ENCODE measurements around the gene MC3R.
"Not testable (repeated sequence)": the region's sequence is repeated elsewhere in the genome, so short reads cannot be mapped to it uniquely, and the experiment has no call there.

The MC3R gene

DNA sequence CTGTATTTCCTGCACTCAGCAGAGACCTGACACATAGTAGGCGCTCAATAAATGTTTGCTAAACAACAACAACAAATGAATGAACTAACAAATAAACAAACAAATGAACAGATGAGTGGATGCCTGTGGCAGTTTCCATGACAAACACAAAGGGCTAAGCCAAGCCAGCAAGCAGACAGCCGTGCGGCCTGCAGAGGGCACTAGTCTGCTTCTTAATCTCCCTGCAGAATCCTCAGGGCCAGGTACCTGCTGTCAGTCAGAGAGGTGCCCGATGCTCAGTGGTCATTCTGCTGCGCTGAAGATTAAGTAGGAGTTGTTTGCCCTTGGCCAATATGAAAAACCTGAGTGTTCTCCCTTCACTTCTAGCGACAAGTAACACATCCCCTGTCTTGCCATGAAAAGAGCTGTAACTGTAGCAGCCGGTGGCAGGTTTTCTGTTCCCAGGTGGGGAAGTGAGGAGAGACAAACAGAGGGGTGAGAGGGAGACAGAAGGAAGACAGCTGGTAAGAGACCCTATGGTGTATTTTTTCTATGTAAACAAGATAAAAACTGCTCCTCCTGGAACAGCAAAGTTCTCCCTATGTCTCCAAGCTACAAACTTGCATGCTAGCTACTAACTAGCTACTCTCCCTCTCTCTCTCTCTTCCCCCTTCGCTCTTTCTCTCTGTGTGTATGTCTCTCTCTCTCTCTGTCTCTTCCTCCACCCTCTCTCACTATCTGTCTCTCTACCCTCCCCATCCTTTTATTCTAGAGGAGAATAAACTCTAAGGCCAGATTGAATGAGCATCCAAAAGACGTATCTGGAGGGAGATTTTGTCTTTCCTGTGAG lies at the start of gene MC3R:
Gene MC3R (plus strand): TSS at position 779 of the 829 bp plus-strand sequence. CDS start 112 bp downstream, outside the sequence.
- DNase-seq (ENCODE audit: low read depth), result no peak

DNA sequence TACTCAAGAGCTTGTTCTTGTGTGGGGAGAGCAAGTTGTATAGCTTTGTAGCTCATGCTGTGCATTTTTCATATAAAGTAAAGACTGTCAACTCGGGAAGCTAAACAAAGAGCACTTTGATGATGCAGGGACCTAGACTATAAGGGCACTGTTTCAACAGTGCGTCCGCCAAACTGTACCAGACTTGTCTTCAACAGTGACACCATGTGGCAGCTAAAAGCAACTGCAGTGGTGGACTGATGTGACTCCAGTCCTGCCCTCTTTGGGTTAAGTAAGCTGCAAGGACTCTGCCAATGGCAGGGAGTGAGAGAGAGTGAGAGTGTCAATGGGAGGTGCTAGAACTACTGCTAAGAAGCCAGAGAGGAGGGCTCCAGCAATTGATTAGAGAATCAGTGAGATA lies 48.1 kb upstream of the MC3R start:
- no peak for DNase-seq (ENCODE audit: low read depth)

DNA sequence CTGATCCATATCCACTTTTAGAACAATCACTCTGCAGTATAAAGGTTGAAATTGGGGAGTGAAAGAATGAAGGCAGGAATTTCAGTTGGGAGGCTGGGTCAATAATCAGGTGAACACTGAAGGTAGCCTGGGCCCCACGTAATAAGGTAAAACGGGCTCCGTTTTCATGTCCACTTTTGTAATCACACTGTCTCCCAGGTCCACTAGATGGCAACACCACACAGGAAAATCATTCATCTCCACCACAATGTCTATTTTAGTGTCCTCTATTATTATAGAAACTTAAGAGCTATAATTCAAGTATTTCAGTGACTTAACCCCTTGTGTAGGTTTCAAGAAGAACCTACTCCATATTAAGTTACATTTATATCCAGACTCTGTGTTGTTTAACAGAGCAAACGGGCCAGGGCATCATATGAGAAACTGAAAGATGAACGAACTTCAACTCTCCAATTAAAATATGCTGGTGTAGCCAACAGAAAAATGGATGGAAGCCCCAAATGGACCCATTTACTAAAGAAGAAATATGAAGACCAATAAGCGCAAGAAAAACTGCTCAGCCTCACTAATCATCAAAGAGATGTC lies 45.9 kb upstream of the MC3R start:
- no peak for DNase-seq (ENCODE audit: low read depth)

DNA sequence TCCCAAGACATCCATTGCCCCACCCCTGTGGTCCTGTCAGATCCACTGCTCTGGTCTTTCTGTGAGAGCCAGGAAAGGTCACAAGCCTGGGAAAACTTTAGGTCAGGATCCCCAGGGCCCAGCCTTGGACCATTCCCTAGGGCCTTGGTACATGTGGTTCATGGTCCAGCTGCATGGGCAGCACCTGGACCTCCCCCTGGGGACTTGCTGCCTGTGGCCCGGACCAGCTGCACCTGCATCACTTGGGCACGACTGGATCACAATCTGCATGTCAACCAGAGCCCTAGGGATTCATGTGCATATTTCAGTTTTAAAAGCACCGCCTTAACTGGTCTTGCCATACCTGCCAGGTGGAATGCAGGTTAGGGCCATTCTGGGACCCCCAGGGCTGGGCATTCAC lies 44.3 kb upstream of the MC3R start:
- DNase-seq (ENCODE audit: low read depth), result no peak

DNA sequence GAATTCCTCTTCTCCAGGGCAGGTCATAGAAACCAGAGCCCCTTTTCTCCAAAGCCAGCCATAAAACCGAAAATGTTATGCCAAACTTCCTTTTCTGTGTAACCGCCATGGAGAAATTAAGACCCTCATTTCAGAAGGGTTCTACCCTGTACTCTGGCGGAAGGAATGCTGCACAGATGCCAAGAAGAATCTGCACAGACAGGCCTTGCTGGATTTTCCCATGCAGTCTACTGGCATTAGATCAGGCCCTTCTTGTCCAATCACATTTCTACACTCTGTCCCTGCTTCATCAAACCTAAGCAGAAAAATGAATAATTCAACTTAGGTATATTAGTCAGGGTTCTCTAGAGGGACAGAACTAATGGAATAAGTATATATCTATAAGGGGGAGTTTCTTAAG lies 43.2 kb upstream of the MC3R start:
- DNase-seq (ENCODE audit: low read depth), result no peak

DNA sequence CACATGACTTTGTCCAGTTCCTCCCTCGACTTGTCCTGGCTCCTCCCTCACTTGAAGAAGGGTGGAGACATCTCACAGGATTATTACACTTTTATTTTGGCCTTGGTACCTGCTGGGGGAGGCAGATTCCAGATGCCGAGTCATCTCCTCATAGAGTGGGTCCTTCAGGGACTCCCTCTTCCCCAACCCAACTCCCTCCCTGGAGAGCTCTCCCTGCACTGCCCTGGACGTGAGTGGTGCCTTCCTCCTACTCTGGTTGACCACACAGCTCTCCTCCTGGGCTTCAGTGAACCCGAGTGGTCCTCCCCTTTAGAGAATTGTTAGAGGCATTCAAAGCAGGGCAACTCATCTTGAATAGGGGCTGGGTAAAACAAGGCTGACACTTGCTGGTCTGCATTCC lies 40.9 kb upstream of the MC3R start:
- DNase-seq (ENCODE audit: low read depth), result no peak

DNA sequence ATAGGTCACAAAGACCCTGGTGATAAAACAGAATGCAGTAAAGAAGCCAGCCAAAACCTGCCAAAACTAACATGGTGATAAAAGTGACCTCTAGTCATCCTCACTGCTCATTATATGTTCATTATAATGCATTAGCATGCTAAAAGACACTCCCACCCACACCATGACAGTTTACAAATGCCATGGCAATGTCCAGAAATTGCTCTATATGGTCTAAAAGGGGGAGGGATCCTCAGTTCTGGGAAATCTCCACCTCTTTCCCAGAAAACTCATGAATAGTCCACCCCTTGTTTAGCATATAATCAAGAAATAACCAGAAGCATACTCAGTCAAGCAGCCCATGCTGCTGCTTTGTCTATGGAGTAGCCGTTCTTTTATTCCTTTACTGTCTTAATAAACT lies 40.4 kb upstream of the MC3R start:
- no peak for DNase-seq (ENCODE audit: low read depth)

GRCh38 chr20:56211051-56211450 lies 37.5 kb upstream of the MC3R start:
- no peak for DNase-seq (ENCODE audit: low read depth)

DNA sequence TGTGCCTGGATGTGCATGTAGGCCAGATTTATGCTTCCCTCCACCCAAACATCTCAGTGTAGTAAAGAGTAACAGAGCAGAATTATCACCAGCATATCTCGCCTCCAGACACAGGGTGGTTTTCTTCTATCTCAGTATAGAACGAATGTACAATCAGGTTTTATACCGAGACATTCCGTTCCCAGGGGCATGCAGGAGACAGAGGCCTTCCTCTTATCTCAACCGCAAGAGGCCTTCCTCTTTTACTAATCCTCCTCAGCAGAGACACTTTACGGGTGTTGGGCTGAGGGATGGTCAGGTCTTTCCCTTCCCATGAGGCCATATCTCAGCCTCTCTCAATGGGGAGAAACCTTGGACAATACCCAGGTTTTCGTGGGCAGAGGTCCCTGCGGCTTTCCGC lies 36.4 kb upstream of the MC3R start:
- no peak for DNase-seq (ENCODE audit: low read depth)

GRCh38 chr20:56213321-56213720 lies 35.2 kb upstream of the MC3R start:
- no peak for DNase-seq (ENCODE audit: low read depth)

DNA sequence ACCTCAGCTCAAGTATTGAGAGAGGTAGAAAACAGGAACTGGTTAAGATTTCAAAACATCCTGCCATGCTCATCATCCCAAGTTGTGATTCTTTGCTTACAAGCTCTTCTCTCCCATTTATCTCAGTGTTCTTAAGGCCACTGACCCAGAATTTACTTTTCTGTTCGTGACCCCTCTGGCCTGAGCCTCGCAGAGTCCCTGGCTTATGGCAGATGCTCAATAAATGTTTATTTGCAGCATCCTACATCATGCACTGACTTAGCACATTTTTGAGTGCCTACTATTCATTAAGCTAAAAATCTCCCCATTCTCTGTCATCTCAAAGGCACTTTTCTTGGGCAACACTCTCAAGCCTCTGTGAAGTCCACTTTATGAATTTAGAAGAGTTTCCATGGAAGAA lies 33.4 kb upstream of the MC3R start:
- no peak for DNase-seq (ENCODE audit: low read depth)

GRCh38 chr20:56217829-56218228 lies 30.7 kb upstream of the MC3R start:
- DNase-seq (ENCODE audit: low read depth), result no peak

DNA sequence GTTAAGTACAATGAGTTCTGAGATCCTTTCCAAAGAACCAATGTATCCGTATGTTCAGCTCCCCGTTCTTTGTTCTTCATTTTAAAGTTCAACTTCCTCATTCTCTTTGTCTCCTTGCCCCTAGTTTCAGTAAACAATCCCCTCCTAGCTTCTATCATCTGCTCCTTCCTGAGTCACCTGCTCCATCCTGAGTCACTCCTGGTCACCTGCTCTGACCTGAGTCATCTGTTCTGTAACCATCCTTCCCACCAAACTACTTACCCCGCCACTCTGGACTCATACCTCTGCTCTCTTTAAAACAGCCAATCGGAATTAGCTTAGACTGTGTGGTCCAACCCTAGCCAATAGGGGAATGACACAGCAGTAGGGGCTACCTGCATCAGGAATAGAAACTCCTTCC lies 27.3 kb upstream of the MC3R start:
- DNase-seq (ENCODE audit: low read depth), result not testable (repeated sequence)

GRCh38 chr20:56222201-56222600 lies 26.3 kb upstream of the MC3R start:
- DNase-seq (ENCODE audit: low read depth), result no peak

DNA sequence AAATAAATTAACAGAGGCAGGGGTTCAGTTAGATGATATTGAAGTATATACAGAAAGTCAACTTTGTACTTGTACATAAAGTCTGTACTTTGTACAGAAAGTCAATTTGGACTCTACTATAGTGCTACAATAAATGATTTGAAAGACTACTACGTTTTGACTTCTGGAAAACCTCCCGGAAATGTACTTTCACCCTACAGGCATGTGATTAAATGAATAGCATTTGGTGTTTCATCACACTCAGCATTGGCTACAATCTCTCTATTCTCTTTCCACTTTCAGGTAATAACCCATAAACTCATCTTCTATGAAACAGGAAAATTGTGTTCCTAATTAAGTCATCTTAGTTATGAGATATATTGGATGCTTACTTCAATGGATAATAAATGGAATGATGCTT lies 25.6 kb upstream of the MC3R start:
- DNase-seq (ENCODE audit: low read depth), result no peak

GRCh38 chr20:56223352-56223751 lies 25.2 kb upstream of the MC3R start:
- DNase-seq (ENCODE audit: low read depth), result no peak

- DNase-seq (ENCODE audit: low read depth), result no peak
Observed at GRCh38 chr20:56228021-56228420, 20.5 kb upstream of the MC3R start.

- DNase-seq (ENCODE audit: low read depth), result no peak
Observed at GRCh38 chr20:56229812-56230211, 18.7 kb upstream of the MC3R start.

DNA sequence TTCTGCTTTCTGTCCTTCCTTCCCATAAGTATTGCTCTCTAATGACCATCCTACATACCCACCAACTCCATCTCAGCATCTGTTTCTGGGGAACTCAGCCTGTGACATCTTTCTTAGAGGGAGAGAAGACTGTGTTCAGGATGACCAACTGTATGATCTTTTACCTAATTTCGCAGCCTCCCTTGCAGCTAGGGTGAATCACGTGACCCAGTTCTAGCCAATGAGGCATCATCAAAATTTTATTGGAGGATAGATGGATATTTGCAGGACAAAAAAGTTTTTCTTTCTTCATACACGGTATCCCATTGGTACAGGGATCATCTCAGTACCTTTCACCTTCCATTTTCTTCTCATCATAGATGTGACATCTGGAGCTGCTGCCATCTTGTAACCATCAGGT lies 14.4 kb upstream of the MC3R start:
- no peak for DNase-seq (ENCODE audit: low read depth)

DNA sequence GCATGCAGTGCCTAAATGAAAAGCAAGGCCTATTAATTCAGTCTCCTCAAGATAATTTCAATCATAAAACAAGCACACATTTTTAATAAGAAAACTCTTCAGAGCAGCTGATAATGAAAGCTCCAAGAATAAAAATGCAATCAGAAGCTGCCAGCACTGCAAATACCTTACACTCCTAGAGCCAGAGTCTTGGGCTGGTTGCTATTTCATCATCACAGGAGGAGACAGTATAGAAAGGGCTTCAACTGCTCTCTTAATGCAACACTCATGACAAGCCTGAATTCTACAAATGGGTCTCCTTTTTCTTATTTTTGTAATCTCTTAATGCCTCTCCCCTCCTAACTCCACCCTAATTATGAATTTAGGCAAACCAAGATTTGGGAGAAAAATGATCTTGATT lies 11.2 kb upstream of the MC3R start:
- no peak for DNase-seq (ENCODE audit: low read depth)

- DNase-seq (ENCODE audit: low read depth), result no peak
Observed at GRCh38 chr20:56244259-56244658, 4.3 kb upstream of the MC3R start.

GRCh38 chr20:56245761-56246160 lies 2.8 kb upstream of the MC3R start:
- no peak for DNase-seq (ENCODE audit: low read depth)

DNA sequence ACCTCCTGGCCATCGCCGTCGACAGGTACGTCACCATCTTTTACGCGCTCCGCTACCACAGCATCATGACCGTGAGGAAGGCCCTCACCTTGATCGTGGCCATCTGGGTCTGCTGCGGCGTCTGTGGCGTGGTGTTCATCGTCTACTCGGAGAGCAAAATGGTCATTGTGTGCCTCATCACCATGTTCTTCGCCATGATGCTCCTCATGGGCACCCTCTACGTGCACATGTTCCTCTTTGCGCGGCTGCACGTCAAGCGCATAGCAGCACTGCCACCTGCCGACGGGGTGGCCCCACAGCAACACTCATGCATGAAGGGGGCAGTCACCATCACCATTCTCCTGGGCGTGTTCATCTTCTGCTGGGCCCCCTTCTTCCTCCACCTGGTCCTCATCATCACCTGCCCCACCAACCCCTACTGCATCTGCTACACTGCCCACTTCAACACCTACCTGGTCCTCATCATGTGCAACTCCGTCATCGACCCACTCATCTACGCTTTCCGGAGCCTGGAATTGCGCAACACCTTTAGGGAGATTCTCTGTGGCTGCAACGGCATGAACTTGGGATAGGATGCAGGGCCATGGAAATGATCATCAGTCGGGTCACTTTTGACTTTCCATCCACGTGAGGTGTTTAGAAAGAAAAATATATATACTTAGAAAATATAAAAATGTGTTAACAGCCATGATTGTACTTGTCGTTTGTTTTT lies 868 bp downstream of the MC3R start:
- no peak for DNase-seq (ENCODE audit: low read depth)
